Measurements from ENCODE around the gene CCDC102A.

Gene CCDC102A

GRCh38 chr16:57535680-57536305 lies 578 bp downstream of the CCDC102A start:
- Histone ChIP-seq H3K9ac (ENCODE audit: low read depth, low read length) (peak overlapping the region; percentile 84; the same call in 1 of the 2 replicates), H3K27me3 (ENCODE audit: control insufficient read depth, insufficient read depth, low read length) (peaks cover 10% of the 10 kb centered on the region), H3K4me1 (ENCODE audit: control insufficient read depth, insufficient read depth, low read length) (peaks cover 38% of the 10 kb centered on the region), H3K4me3 (ENCODE audit: low read depth, low read length) (peak overlapping the region; percentile 73), H3K27ac (ENCODE audit: low read depth, low read length) (peak overlapping the region; percentile 97), H3K9me3 (ENCODE audit: control insufficient read depth, insufficient read depth, low read length) (no peaks in the 10 kb centered on the region), H3K36me3 (ENCODE audit: control insufficient read depth, insufficient read depth, low read length) (peaks cover 12% of the 10 kb centered on the region; the same call in 1 of the 2 replicates)

GRCh38 chr16:57534881-57535658 lies 1.3 kb downstream of the CCDC102A start:
- no peaks in the 10 kb centered on the region for H3K9me3 ChIP-seq (ENCODE audit: control insufficient read depth, insufficient read depth, low read length)
- H3K27me3 ChIP-seq (ENCODE audit: control insufficient read depth, insufficient read depth, low read length) = peaks cover 15% of the 10 kb centered on the region
- H3K4me1 ChIP-seq (ENCODE audit: control insufficient read depth, insufficient read depth, low read length) = peaks cover 38% of the 10 kb centered on the region
- peaks cover 12% of the 10 kb centered on the region; the same call in 1 of the 2 replicates for H3K36me3 ChIP-seq (ENCODE audit: control insufficient read depth, insufficient read depth, low read length)
- peak overlapping the region; percentile 50 for H3K27ac ChIP-seq (ENCODE audit: low read depth, low read length)
- H3K4me3 ChIP-seq (ENCODE audit: low read depth, low read length) = peak overlapping the region; percentile 64
- no peak overlapping the region for H3K9ac ChIP-seq (ENCODE audit: low read depth, low read length)

GRCh38 chr16:57534337-57534880 lies 2.0 kb downstream of the CCDC102A start:
- no peak overlapping the region for H3K9ac ChIP-seq (ENCODE audit: low read depth, low read length)
- H3K27me3 ChIP-seq (ENCODE audit: control insufficient read depth, insufficient read depth, low read length) = peaks cover 19% of the 10 kb centered on the region
- H3K36me3 ChIP-seq (ENCODE audit: control insufficient read depth, insufficient read depth, low read length) = peaks cover 12% of the 10 kb centered on the region; the same call in 1 of the 2 replicates
- H3K9me3 ChIP-seq (ENCODE audit: control insufficient read depth, insufficient read depth, low read length) = no peaks in the 10 kb centered on the region
- peaks cover 43% of the 10 kb centered on the region for H3K4me1 ChIP-seq (ENCODE audit: control insufficient read depth, insufficient read depth, low read length)
- no peak overlapping the region for H3K27ac ChIP-seq (ENCODE audit: low read depth, low read length)
- no peak overlapping the region for H3K4me3 ChIP-seq (ENCODE audit: low read depth, low read length)

- Histone ChIP-seq H3K9me3 (ENCODE audit: control insufficient read depth, insufficient read depth, low read length) (no peaks in the 10 kb centered on the region), H3K27me3 (ENCODE audit: control insufficient read depth, insufficient read depth, low read length) (peaks cover 19% of the 10 kb centered on the region), H3K9ac (ENCODE audit: low read depth, low read length) (no peak overlapping the region), H3K27ac (ENCODE audit: low read depth, low read length) (no peak overlapping the region), H3K4me1 (ENCODE audit: control insufficient read depth, insufficient read depth, low read length) (peaks cover 46% of the 10 kb centered on the region), H3K4me3 (ENCODE audit: low read depth, low read length) (no peak overlapping the region), H3K36me3 (ENCODE audit: control insufficient read depth, insufficient read depth, low read length) (peaks cover 12% of the 10 kb centered on the region; the same call in 1 of the 2 replicates)
These were observed 2.7 kb downstream of the CCDC102A start for GRCh38 chr16:57533431-57534336.

- peaks cover 13% of the 10 kb centered on the region for H3K27me3 ChIP-seq (ENCODE audit: control insufficient read depth, insufficient read depth, low read length)
- no peak overlapping the region for H3K27ac ChIP-seq (ENCODE audit: low read depth, low read length)
- H3K9me3 ChIP-seq (ENCODE audit: control insufficient read depth, insufficient read depth, low read length) = no peaks in the 10 kb centered on the region
- H3K4me1 ChIP-seq (ENCODE audit: control insufficient read depth, insufficient read depth, low read length) = peaks cover 42% of the 10 kb centered on the region
- H3K4me3 ChIP-seq (ENCODE audit: low read depth, low read length) = no peak overlapping the region
- H3K9ac ChIP-seq (ENCODE audit: low read depth, low read length) = no peak overlapping the region
- peaks cover 12% of the 10 kb centered on the region; the same call in 1 of the 2 replicates for H3K36me3 ChIP-seq (ENCODE audit: control insufficient read depth, insufficient read depth, low read length)
These were observed 4.1 kb downstream of the CCDC102A start for GRCh38 chr16:57532266-57532625.

GRCh38 chr16:57531635-57532265 lies 4.6 kb downstream of the CCDC102A start:
- Histone ChIP-seq H3K27me3 (ENCODE audit: control insufficient read depth, insufficient read depth, low read length) (peaks cover 13% of the 10 kb centered on the region), H3K4me1 (ENCODE audit: control insufficient read depth, insufficient read depth, low read length) (peaks cover 39% of the 10 kb centered on the region), H3K9ac (ENCODE audit: low read depth, low read length) (no peak overlapping the region), H3K36me3 (ENCODE audit: control insufficient read depth, insufficient read depth, low read length) (peaks cover 12% of the 10 kb centered on the region; the same call in 1 of the 2 replicates), H3K4me3 (ENCODE audit: low read depth, low read length) (no peak overlapping the region), H3K9me3 (ENCODE audit: control insufficient read depth, insufficient read depth, low read length) (no peaks in the 10 kb centered on the region), H3K27ac (ENCODE audit: low read depth, low read length) (no peak overlapping the region)

GRCh38 chr16:57531253-57531575 lies 5.2 kb downstream of the CCDC102A start:
- H3K9me3 ChIP-seq (ENCODE audit: control insufficient read depth, insufficient read depth, low read length) = no peaks in the 10 kb centered on the region
- peaks cover 39% of the 10 kb centered on the region for H3K4me1 ChIP-seq (ENCODE audit: control insufficient read depth, insufficient read depth, low read length)
- H3K36me3 ChIP-seq (ENCODE audit: control insufficient read depth, insufficient read depth, low read length) = peaks cover 12% of the 10 kb centered on the region; the same call in 1 of the 2 replicates
- no peak overlapping the region for H3K9ac ChIP-seq (ENCODE audit: low read depth, low read length)
- H3K4me3 ChIP-seq (ENCODE audit: low read depth, low read length) = no peak overlapping the region
- H3K27me3 ChIP-seq (ENCODE audit: control insufficient read depth, insufficient read depth, low read length) = peaks cover 13% of the 10 kb centered on the region
- no peak overlapping the region for H3K27ac ChIP-seq (ENCODE audit: low read depth, low read length)

GRCh38 chr16:57530522-57531252 lies 5.7 kb downstream of the CCDC102A start:
- peaks cover 12% of the 10 kb centered on the region; the same call in 1 of the 2 replicates for H3K36me3 ChIP-seq (ENCODE audit: control insufficient read depth, insufficient read depth, low read length)
- peaks cover 13% of the 10 kb centered on the region for H3K27me3 ChIP-seq (ENCODE audit: control insufficient read depth, insufficient read depth, low read length)
- H3K9me3 ChIP-seq (ENCODE audit: control insufficient read depth, insufficient read depth, low read length) = no peaks in the 10 kb centered on the region
- H3K4me3 ChIP-seq (ENCODE audit: low read depth, low read length) = no peak overlapping the region
- H3K4me1 ChIP-seq (ENCODE audit: control insufficient read depth, insufficient read depth, low read length) = peaks cover 39% of the 10 kb centered on the region
- no peak overlapping the region for H3K27ac ChIP-seq (ENCODE audit: low read depth, low read length)
- no peak overlapping the region for H3K9ac ChIP-seq (ENCODE audit: low read depth, low read length)

GRCh38 chr16:57530104-57530521 lies 6.3 kb downstream of the CCDC102A start:
- peaks cover 13% of the 10 kb centered on the region for H3K27me3 ChIP-seq (ENCODE audit: control insufficient read depth, insufficient read depth, low read length)
- H3K9me3 ChIP-seq (ENCODE audit: control insufficient read depth, insufficient read depth, low read length) = no peaks in the 10 kb centered on the region
- H3K36me3 ChIP-seq (ENCODE audit: control insufficient read depth, insufficient read depth, low read length) = peaks cover 12% of the 10 kb centered on the region; the same call in 1 of the 2 replicates
- no peak overlapping the region for H3K27ac ChIP-seq (ENCODE audit: low read depth, low read length)
- peak overlapping the region; percentile 71; the same call in 1 of the 2 replicates for H3K4me3 ChIP-seq (ENCODE audit: low read depth, low read length)
- no peak overlapping the region for H3K9ac ChIP-seq (ENCODE audit: low read depth, low read length)
- peaks cover 36% of the 10 kb centered on the region for H3K4me1 ChIP-seq (ENCODE audit: control insufficient read depth, insufficient read depth, low read length)

All from HUES48 (cell line).